Ishikawa (cell line): ENCODE results near the gene NOXA1.

Experiments used
- RAD21 ChIP-seq: IDR thresholded peaks from 2 replicates; pipeline ENCODE4 v1.6.1; 2012; ENCODE audit warnings: low read depth
- TAF1 ChIP-seq: IDR thresholded peaks from 2 replicates; pipeline ENCODE4 v1.6.1; 2012; ENCODE audit warnings: low read depth, mild to moderate bottlenecking
- TCF12 ChIP-seq: IDR thresholded peaks from 2 replicates; pipeline ENCODE4 v1.6.1; 2012; ENCODE audit warnings: low read depth
- TEAD4 ChIP-seq: IDR thresholded peaks from 2 replicates; pipeline ENCODE4 v1.6.1; 2012

GRCh38 chr9:137376386-137376785 is 46.8 kb upstream of the NOXA1 start:
- TF ChIP-seq TEAD4, result no peak
- TF ChIP-seq TCF12, result no peak
- no peak for TF ChIP-seq TAF1
- TF ChIP-seq RAD21, result no peak
